Endothelial cell of umbilical vein (primary cell): ENCODE data around the gene CNTNAP2. TPM values are rescaled to one million over a fixed set of nuclear protein-coding genes. Genes with fewer than 3 reads are reported as not detected.

Source experiments
- BruUV-seq: library from RNA; stranded (reverse); fragments of 400-500 nt; replicated peaks from 2 replicates; lab custom pipeline; 2021; lab: Mats Ljungman, UMichigan
- CTCF ChIA-PET: fragments of 300-600, 350-600 bp; sonication (Branson Sonifier 250); formaldehyde crosslinking; loops from one replicate; lab custom pipeline; 2021; ENCODE audit warnings: antibody characterized with exemption, inconsistent platforms; lab: Charles Lee
- POLR2A ChIA-PET: fragments of 300-600, 350-600 bp; sonication (Branson Sonifier 250); formaldehyde crosslinking; loops from one replicate; lab custom pipeline; 2021; ENCODE audit warnings: antibody characterized with exemption, inconsistent platforms; lab: Charles Lee
- DNase-seq: peaks from one replicate; pipeline ENCODE4 v3.0.0-alpha.2; 2011; ENCODE audit warnings: low read depth, low spot score
- FAIRE-seq: peaks from 2 replicates; lab custom pipeline; 2011; peaks lifted over from hg19 to GRCh38; lab: Jason Lieb, UNC
- H2AFZ ChIP-seq: 2 replicates; pipeline ENCODE4 v1.6.0; 2012; ENCODE audit warnings: low read depth, low read length, control low read depth, inconsistent platforms
- H3K27ac ChIP-seq: 2 replicates; pipeline ENCODE4 v1.5.1; 2011; ENCODE audit warnings: low read depth, mild to moderate bottlenecking, control low read depth, low read length, moderate library complexity; ENCODE audit not compliant: insufficient read depth
- H3K27me3 ChIP-seq, 2 experiments: 2 replicates each; pipeline versions ENCODE4 v1.6.0 to v1.6.1; 2011; ENCODE audit warnings: low read length in 2 of 2, mixed read lengths in 1 of 2; ENCODE audit not compliant: control insufficient read depth in 2 of 2, insufficient read depth in 2 of 2
- H3K36me3 ChIP-seq, 2 experiments: 2 replicates in 1 of 2; 3 replicates in 1 of 2; pipeline ENCODE4 v1.5.1; 2011; ENCODE audit warnings: low read length in 2 of 2, mild to moderate bottlenecking in 1 of 2, moderate library complexity in 1 of 2; ENCODE audit not compliant: control insufficient read depth in 2 of 2, insufficient read depth in 2 of 2; ENCODE audit errors: extremely low read depth in 1 of 2
- H3K4me1 ChIP-seq: 3 replicates; pipeline ENCODE4 v1.5.1; 2011; ENCODE audit warnings: mild to moderate bottlenecking, low read length; ENCODE audit not compliant: control insufficient read depth, insufficient read depth; ENCODE audit errors: extremely low read depth
- H3K4me2 ChIP-seq: 2 replicates; pipeline ENCODE4 v1.6.1; 2011; ENCODE audit warnings: low read length, control low read depth, mixed read lengths; ENCODE audit not compliant: insufficient read depth
- H3K4me3 ChIP-seq, 3 experiments: fragments of 200-600 bp in 1 of 3; sonication (generic), shearing (Covaris generic) in 1 of 3; replicated peaks in 1 of 3; 2 replicates each; pipeline ENCODE4 v1.5.1; 2011 to 2016; ENCODE audit warnings: control low read depth in 3 of 3, low read length in 3 of 3, mild to moderate bottlenecking in 2 of 3, inconsistent platforms in 1 of 3, low read depth in 1 of 3, moderate library complexity in 1 of 3; ENCODE audit not compliant: insufficient read depth in 1 of 3
- H3K79me2 ChIP-seq: 2 replicates; pipeline ENCODE4 v1.6.0; 2012; ENCODE audit warnings: low read length, inconsistent platforms; ENCODE audit not compliant: control insufficient read depth, insufficient read depth
- H3K9ac ChIP-seq: replicated peaks from 2 replicates; pipeline ENCODE3; 2011; ENCODE audit warnings: low read length, control low read depth; ENCODE audit not compliant: insufficient read depth; ENCODE audit errors: extremely low read depth
- H3K9me1 ChIP-seq: replicated peaks from 3 replicates; pipeline ENCODE4 v1.6.0; 2011; ENCODE audit warnings: mild to moderate bottlenecking, low read length; ENCODE audit not compliant: control insufficient read depth, insufficient read depth; ENCODE audit errors: extremely low read depth
- H3K9me3 ChIP-seq: replicated peaks from 2 replicates; pipeline ENCODE4 v1.5.1; 2012; ENCODE audit warnings: low read length, inconsistent platforms; ENCODE audit not compliant: control insufficient read depth, insufficient read depth
- H4K20me1 ChIP-seq: replicated peaks from 2 replicates; pipeline ENCODE3; 2011; ENCODE audit warnings: mild to moderate bottlenecking, low read length; ENCODE audit not compliant: control insufficient read depth, insufficient read depth; ENCODE audit errors: extremely low read depth
- EZH2 ChIP-seq: IDR thresholded peaks from 2 replicates; pipeline ENCODE4 v1.6.1; 2012; ENCODE audit warnings: borderline replicate concordance, low read depth, mild to moderate bottlenecking, moderate library complexity, low read length, inconsistent platforms; ENCODE audit not compliant: severe bottlenecking
- FOS ChIP-seq: IDR thresholded peaks from 2 replicates; pipeline ENCODE4 v1.6.1; 2011; ENCODE audit warnings: mild to moderate bottlenecking, low read length, moderate library complexity, borderline replicate concordance; ENCODE audit not compliant: insufficient read depth
- GATA2 ChIP-seq: IDR thresholded peaks from 2 replicates; pipeline ENCODE4 v1.7.0; 2011; ENCODE audit warnings: low read depth, mild to moderate bottlenecking, moderate library complexity, mixed read lengths, low read length; ENCODE audit not compliant: insufficient read length, insufficient read depth
- JUN ChIP-seq: IDR thresholded peaks from 2 replicates; pipeline ENCODE4 v1.6.1; 2011; ENCODE audit warnings: borderline replicate concordance, low read depth; ENCODE audit not compliant: insufficient read length, insufficient read depth
- MYC ChIP-seq: IDR thresholded peaks from one replicate; pipeline ENCODE4 v1.6.1; 2011; ENCODE audit warnings: mild to moderate bottlenecking, low read depth, low read length
- POLR2A ChIP-seq: IDR thresholded peaks from 2 replicates; pipeline ENCODE4 v1.6.1; 2012; ENCODE audit warnings: low read depth, mild to moderate bottlenecking, control low read depth, low read length
- POLR2AphosphoS5 ChIP-seq: IDR thresholded peaks from 2 replicates; pipeline ENCODE4 v1.6.1; 2012; ENCODE audit warnings: low read depth, mild to moderate bottlenecking, control low read depth, low read length, moderate library complexity; ENCODE audit not compliant: insufficient read depth
- dilution Hi-C: fragments of 300-500 bp; cut with MboI; formaldehyde crosslinking; loops from one replicate; pipeline ENCODE4 v1.15.0; 2019; ENCODE audit warnings: low sequenced_read_pairs; ENCODE audit not compliant: extremely low pct_ligation_motif_present
- intact Hi-C: fragments of 100-400 bp; cut with micrococcal nuclease; formaldehyde crosslinking; loops from one replicate; pipeline ENCODE4 v1.10.0; 2022
- polyA plus RNA-seq, 4 experiments: library from polyadenylated mRNA; depleted of rRNA in 3 of 4; stranded (reverse) in 3 of 4; unstranded in 1 of 4; fragments of >200 nt; gene quantifications; 2 replicates each; pipeline versions ENCODE4 v1.2.1 to v1.2.3, GENCODE V29; 2011 to 2012; ENCODE audit warnings: missing spikeins in 1 of 4
- total RNA-seq: library from RNA; stranded (reverse); gene quantifications from 2 replicates; pipeline ENCODE4 v1.2.3, GENCODE V29; 2021
- TF ChIP-seq, protein P1 (sequence below), 2 donors: IDR thresholded peaks; 1 replicate in 1 of 2; 2 replicates in 1 of 2; pipeline ENCODE4 v1.5.1; 2011; ENCODE audit warnings: low read length in 2 of 2, mild to moderate bottlenecking in 2 of 2, moderate library complexity in 2 of 2, control low read depth in 1 of 2, inconsistent platforms in 1 of 2, low read depth in 1 of 2; ENCODE audit not compliant: insufficient read depth in 1 of 2; ENCODE audit errors: extremely low read depth in 1 of 2
- TF ChIP-seq, protein P2 (sequence below): IDR thresholded peaks from 2 replicates; pipeline ENCODE4 v1.6.1; 2011; ENCODE audit not compliant: insufficient read depth, insufficient read length

The CNTNAP2 gene
- total and polyA plus RNA-seq, 2 donors (not counting 3 experiments of a cell fraction or from before 2014, with no cell fraction given): not detected

DNA sequence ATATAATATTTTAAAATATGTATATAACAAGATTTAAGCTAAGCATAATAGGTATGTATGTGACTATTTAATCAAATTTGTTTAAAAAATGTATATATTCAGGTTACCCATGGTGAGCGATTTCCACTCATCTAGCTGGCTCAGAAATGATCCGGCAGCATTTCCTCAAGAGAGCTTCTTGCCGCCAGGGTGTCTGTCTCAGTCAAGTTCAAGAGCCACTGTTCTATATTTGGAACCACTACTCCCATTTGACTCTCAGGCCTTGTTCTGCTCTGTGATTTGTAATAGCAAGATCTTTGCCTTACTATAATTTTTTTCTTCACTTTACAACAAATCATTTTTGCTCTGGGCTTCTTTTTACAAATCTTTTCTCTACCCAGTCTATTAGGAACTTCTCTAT, 48.7 kb upstream of the CNTNAP2 start:
- DNase-seq (no peak), FAIRE-seq (no peak)
- intact Hi-C loops: no loop called here
- dilution Hi-C loops: no loop called here
- H2AFZ ChIP-seq: no peak overlapping the region
- ChIA-PET CTCF (no interaction called here), POLR2A (no interaction called here)
- H3K4me2 ChIP-seq: no peak overlapping the region
- no peaks in the 10 kb centered on the region for H3K9me3 ChIP-seq
- H3K27ac ChIP-seq: no peak overlapping the region
- H3K4me1 ChIP-seq: no peaks in the 10 kb centered on the region
- no peak overlapping the region for H3K4me3 ChIP-seq
- no TSS peak for BruUV-seq
- H4K20me1 ChIP-seq: no peaks in the 10 kb centered on the region
- H3K9ac ChIP-seq: no peak overlapping the region
- H3K27me3 ChIP-seq: no peaks in the 10 kb centered on the region
- TF ChIP-seq, protein P1, sequence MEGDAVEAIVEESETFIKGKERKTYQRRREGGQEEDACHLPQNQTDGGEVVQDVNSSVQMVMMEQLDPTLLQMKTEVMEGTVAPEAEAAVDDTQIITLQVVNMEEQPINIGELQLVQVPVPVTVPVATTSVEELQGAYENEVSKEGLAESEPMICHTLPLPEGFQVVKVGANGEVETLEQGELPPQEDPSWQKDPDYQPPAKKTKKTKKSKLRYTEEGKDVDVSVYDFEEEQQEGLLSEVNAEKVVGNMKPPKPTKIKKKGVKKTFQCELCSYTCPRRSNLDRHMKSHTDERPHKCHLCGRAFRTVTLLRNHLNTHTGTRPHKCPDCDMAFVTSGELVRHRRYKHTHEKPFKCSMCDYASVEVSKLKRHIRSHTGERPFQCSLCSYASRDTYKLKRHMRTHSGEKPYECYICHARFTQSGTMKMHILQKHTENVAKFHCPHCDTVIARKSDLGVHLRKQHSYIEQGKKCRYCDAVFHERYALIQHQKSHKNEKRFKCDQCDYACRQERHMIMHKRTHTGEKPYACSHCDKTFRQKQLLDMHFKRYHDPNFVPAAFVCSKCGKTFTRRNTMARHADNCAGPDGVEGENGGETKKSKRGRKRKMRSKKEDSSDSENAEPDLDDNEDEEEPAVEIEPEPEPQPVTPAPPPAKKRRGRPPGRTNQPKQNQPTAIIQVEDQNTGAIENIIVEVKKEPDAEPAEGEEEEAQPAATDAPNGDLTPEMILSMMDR (IDR thresholded peaks at IDR 0.05; ENCODE audit: extremely low read depth in 1 of 2, insufficient read depth in 1 of 2, low read depth in 1 of 2, low read length in 2 of 2): no peak
- TF ChIP-seq POLR2AphosphoS5 (no peak), JUN (no peak), POLR2A (no peak), GATA2 (no peak), MYC (no peak), EZH2 (no peak), FOS (no peak)
- TF ChIP-seq, protein P2, sequence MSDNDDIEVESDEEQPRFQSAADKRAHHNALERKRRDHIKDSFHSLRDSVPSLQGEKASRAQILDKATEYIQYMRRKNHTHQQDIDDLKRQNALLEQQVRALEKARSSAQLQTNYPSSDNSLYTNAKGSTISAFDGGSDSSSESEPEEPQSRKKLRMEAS: no peak
- no peaks in the 10 kb centered on the region for H3K79me2 ChIP-seq
- no peaks in the 10 kb centered on the region for H3K9me1 ChIP-seq
- H3K36me3 ChIP-seq: no peaks in the 10 kb centered on the region
